ENCODE results near the gene RFTN1.

Gene RFTN1

DNA sequence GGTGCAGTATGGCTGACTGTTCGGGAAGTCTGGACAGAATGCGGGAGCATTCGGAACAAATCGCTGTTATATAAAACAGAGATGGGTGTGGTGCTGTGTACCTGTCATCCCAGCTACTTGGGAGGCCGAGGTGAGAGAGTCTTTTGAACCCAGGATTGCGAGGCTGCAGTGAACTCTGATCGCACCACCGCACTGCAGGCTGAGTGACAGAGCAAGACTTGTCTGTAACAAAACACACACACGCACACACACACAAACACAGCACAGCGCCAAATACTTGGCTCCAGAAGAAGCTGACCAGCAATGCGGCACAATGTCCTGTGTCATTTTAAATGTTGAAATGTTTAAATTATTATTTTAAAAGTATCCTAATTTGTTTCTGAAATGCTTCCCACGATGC lies 12.6 kb downstream of the RFTN1 start:
- DNase-seq (ENCODE audit: low read depth, low spot score), result no peak
- CTCF ChIA-PET, result interaction anchor here (1.3 to 2.0 kb wide), 2 partner anchors 10 to 12 kb away, joined by 3 to 4 read pairs; no protein-coding TSS in a partner anchor
- POLR2A ChIA-PET, result no interaction called here
- no peak overlapping the region for H3K4me3 ChIP-seq (ENCODE audit: low read depth, low read length)
- TF ChIP-seq, protein P1, sequence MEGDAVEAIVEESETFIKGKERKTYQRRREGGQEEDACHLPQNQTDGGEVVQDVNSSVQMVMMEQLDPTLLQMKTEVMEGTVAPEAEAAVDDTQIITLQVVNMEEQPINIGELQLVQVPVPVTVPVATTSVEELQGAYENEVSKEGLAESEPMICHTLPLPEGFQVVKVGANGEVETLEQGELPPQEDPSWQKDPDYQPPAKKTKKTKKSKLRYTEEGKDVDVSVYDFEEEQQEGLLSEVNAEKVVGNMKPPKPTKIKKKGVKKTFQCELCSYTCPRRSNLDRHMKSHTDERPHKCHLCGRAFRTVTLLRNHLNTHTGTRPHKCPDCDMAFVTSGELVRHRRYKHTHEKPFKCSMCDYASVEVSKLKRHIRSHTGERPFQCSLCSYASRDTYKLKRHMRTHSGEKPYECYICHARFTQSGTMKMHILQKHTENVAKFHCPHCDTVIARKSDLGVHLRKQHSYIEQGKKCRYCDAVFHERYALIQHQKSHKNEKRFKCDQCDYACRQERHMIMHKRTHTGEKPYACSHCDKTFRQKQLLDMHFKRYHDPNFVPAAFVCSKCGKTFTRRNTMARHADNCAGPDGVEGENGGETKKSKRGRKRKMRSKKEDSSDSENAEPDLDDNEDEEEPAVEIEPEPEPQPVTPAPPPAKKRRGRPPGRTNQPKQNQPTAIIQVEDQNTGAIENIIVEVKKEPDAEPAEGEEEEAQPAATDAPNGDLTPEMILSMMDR (IDR thresholded peaks at IDR 0.05; ENCODE audit: insufficient read depth, low read length, missing control alignments), result no peak

DNA sequence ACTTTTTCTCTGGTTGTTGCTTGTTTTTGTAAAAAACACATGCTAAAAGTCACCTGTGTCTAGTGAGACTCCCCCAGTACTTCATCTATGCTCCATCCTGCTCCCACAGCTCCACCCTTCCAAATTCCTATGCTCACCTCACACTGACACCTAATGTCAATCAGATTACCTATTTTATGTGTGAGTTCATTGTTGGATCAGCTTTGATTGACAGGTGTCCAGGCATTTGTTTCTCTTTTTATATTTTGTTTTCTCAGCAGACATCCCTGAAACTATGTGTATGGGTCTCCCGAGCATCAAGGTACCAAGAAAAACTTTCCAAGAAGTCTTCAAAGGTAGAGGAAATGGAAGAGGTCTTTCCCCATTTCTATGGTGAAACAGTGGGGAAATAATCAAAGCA lies 13.4 kb downstream of the RFTN1 start:
- TF ChIP-seq, protein P1 (IDR thresholded peaks at IDR 0.05; ENCODE audit: insufficient read depth, low read length, missing control alignments), result no peak
- no peak overlapping the region for H3K4me3 ChIP-seq (ENCODE audit: low read depth, low read length)
- DNase-seq (ENCODE audit: low read depth, low spot score), result no peak
- POLR2A ChIA-PET, result no interaction called here
- CTCF ChIA-PET, result interaction anchor here (2.0 kb wide), 1 partner anchor 13 kb away, joined by 4 read pairs; no protein-coding TSS in a partner anchor

DNA sequence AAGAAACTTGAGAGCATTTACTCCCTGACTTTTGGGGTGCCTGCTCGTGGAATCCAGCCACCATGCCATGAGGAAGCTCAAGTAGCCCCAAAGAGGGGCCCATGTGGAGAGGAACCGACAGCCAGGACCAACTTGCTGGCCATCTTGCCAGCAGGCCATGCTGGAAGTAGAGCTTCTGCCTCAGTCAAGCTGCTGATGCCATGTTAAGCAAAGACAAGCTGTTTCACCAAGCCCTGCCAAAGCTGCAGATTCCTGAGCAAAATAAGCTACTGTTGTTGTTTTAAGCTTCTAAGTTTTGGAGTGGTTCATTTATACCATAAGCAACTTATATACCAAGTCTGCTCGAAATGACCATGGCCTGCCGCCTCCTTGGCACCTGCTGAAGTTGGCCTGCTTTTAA lies 14.1 kb downstream of the RFTN1 start:
- ChIA-PET CTCF (interaction anchor here (0.9 to 2.0 kb wide), 2 partner anchors 9 to 13 kb away, joined by 4 read pairs; no protein-coding TSS in a partner anchor), POLR2A (no interaction called here)
- no peak overlapping the region for H3K4me3 ChIP-seq (ENCODE audit: low read depth, low read length)
- DNase-seq (ENCODE audit: low read depth, low spot score), result no peak
- TF ChIP-seq, protein P1 (IDR thresholded peaks at IDR 0.05; ENCODE audit: insufficient read depth, low read length, missing control alignments), result no peak

DNA sequence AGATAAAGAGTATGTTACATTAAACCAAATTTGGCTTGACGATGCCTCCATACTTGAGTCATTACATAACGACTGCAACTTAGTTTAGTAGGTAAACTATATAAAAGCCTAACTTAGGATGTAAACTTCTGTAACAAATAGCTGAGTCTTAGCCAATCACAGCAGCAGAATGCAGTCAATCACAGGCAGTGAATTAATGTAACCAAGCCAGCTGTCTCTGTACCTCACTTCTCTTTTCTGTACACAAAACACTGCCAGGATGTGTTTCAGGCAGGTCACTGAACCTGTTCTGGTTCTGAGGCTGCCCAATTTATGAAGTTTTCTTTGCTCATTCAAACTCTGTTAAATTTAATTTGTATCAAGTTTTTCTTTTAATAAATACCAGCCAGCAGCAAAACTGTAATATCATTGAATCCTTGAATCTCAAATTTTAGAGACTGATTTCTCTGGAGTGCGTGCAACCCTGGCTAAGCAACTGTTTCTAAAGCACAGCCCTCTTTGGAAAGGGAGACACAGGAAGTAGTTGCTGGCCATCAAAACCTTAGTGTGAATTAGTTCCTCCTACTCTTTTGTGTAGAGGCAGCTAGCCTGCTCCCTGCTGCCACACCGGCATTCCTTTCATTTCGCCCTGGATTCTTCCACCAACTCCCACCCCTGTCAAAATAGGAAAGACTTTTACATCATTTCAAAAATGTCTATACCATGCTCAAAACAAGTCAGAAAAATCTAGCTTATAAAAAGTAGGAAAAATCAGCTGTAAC lies 15.2 kb downstream of the RFTN1 start:
- ChIA-PET POLR2A (no interaction called here), CTCF (interaction anchor here (0.8 to 1.5 kb wide), 4 partner anchors 8 to 12 kb away, joined by 3 to 5 read pairs (median 4); no protein-coding TSS in a partner anchor)
- TF ChIP-seq, protein P1 (IDR thresholded peaks at IDR 0.05; ENCODE audit: insufficient read depth, low read length, missing control alignments), result no peak
- no peak for DNase-seq (ENCODE audit: low read depth, low spot score)
- no peak overlapping the region for H3K4me3 ChIP-seq (ENCODE audit: low read depth, low read length)

DNA sequence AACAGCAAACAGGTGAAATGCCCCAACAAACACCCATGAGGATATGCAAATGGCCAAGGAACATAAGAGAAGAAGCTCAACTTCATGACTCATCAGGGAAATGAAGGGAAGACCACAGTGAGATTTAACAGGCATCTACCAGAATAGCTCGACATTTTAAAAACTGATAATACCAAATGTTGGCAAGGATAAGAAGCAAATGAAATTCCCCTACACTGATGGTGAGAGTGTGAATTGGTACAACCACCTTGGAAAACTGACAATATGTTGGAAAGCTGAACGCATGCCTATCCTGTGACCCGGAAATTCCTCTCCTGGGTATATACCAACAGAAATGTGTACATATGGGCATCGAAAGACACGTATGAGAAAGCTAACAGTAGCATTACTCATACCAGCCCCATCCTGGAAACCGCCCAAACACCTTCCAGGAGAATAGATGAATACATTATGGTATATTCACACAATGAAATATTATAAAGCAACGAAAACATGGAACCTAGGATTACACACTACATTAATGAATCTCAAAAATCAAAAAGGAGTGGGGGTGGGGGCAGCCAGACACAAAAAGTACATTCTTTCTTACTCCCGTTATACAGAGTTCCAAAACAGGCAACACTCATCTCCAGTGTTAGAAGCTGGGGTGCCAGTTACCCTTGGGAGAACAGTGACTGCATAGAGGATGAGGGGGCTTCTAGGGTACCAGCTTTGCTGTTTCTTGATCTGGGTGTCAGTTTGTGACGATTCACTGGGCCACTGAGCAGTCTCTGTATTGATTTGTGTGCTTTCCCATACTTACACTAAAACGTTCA lies 16.9 kb downstream of the RFTN1 start:
- ChIA-PET CTCF (interaction anchor here (0.9 to 2.1 kb wide), 3 partner anchors 12 to 207 kb away, joined by 4 to 10 read pairs (median 4); no protein-coding TSS in a partner anchor), POLR2A (no interaction called here)
- no peak for DNase-seq (ENCODE audit: low read depth, low spot score)
- H3K4me3 ChIP-seq (ENCODE audit: low read depth, low read length), result no peak overlapping the region
- TF ChIP-seq, protein P1 (IDR thresholded peaks at IDR 0.05; ENCODE audit: insufficient read depth, low read length, missing control alignments), result no peak

DNA sequence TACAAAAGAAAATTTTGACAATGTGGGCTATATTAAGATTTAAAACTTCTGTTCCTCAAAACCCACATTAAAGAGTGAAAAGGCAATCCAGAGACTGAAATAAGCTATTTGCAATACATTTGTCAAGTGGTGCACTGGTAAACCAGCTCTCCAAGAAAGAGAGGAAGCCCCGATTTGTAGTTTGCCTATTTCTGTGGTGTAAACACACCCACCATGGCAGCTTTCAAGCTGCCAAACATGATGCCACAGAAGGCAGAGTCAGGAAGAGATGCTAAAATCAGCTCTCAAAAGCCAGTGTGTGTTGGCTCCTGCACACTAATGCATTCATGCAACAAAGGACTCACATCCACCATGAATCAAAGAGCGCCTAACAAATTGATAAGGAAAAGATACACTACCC lies 17.5 kb downstream of the RFTN1 start:
- no peak for DNase-seq (ENCODE audit: low read depth, low spot score)
- no peak overlapping the region for H3K4me3 ChIP-seq (ENCODE audit: low read depth, low read length)
- TF ChIP-seq, protein P1 (IDR thresholded peaks at IDR 0.05; ENCODE audit: insufficient read depth, low read length, missing control alignments), result no peak
- ChIA-PET CTCF (interaction anchor here (1.8 to 2.1 kb wide), 2 partner anchors 14 to 206 kb away, joined by 4 to 10 read pairs; no protein-coding TSS in a partner anchor), POLR2A (no interaction called here)

All from AG04449 (cell line).